HepG2 (cell line): Measurements from ENCODE around the gene PROCR. TPM values are rescaled to one million over a fixed set of nuclear protein-coding genes. Genes with fewer than 3 reads are reported as not detected.
A peak's percentile ranks its signal among the peaks of the same experiment; 100 is the strongest.

Experiments
- ETV6 ChIP-seq: sonication (generic); formaldehyde crosslinking; conservative IDR thresholded peaks from 2 replicates; pipeline ENCODE4 v1.4.0; 2020; ENCODE audit warnings: missing genetic modification reagents
- GATAD2A ChIP-seq: IDR thresholded peaks from 2 replicates; pipeline ENCODE4 v1.6.1; 2016
- JUN ChIP-seq: sonication (generic); formaldehyde crosslinking; IDR thresholded peaks from 2 replicates; pipeline ENCODE4 v1.4.0; 2020; ENCODE audit warnings: mild to moderate bottlenecking, missing genetic modification reagents
- MEF2D ChIP-seq: sonication (generic); formaldehyde crosslinking; IDR thresholded peaks from 2 replicates; pipeline ENCODE4 v1.5.1; 2020; ENCODE audit warnings: mild to moderate bottlenecking, missing genetic modification reagents
- NBN ChIP-seq: fragments of 450-650 bp; conservative IDR thresholded peaks from 2 replicates; pipeline ENCODE4 v1.6.1; 2017
- NFKB2 ChIP-seq: sonication (generic); formaldehyde crosslinking; IDR thresholded peaks from 2 replicates; pipeline ENCODE4 v1.4.0; 2020; ENCODE audit warnings: missing genetic modification reagents, borderline replicate concordance
- POGZ ChIP-seq: sonication (generic); formaldehyde crosslinking; IDR thresholded peaks from 2 replicates; pipeline ENCODE4 v1.4.0; 2020; ENCODE audit warnings: mild to moderate bottlenecking, missing genetic modification reagents
- PTBP1 ChIP-seq: fragments of 200-400 bp; formaldehyde crosslinking; IDR thresholded peaks from 2 replicates; pipeline ENCODE4 v1.6.1; 2018; ENCODE audit warnings: low read length, low read depth; ENCODE audit not compliant: poor library complexity, severe bottlenecking
- SIX4 ChIP-seq: sonication (generic); formaldehyde crosslinking; IDR thresholded peaks from 2 replicates; pipeline ENCODE4 v1.4.0; 2020; ENCODE audit warnings: missing genetic modification reagents
- TEAD2 ChIP-seq: sonication (generic); formaldehyde crosslinking; IDR thresholded peaks from 2 replicates; pipeline ENCODE4 v1.9.0; 2021; ENCODE audit warnings: missing genetic modification reagents
- TGIF2 ChIP-seq: IDR thresholded peaks from 2 replicates; pipeline ENCODE4 v1.6.1; 2016; ENCODE audit warnings: control low read depth, missing compliant biosample characterization
- XBP1 ChIP-seq: sonication (generic); formaldehyde crosslinking; IDR thresholded peaks from 2 replicates; pipeline ENCODE4 v1.5.0; 2020; ENCODE audit warnings: missing genetic modification reagents
- XRCC5 ChIP-seq: fragments of 200-400 bp; formaldehyde crosslinking; optimal IDR thresholded peaks from 2 replicates; pipeline ENCODE3; 2017; ENCODE audit warnings: mild to moderate bottlenecking, low read length
- ZC3H13 ChIP-seq: sonication (generic); formaldehyde crosslinking; IDR thresholded peaks from 2 replicates; pipeline ENCODE4 v1.8.1; 2023; ENCODE audit warnings: mild to moderate bottlenecking, missing genetic modification reagents, moderate library complexity
- ZMYM3 ChIP-seq: sonication (generic); formaldehyde crosslinking; IDR thresholded peaks from 2 replicates; pipeline ENCODE4 v1.5.1; 2020; ENCODE audit warnings: mild to moderate bottlenecking, missing genetic modification reagents
- ZNF12 ChIP-seq: sonication (generic); formaldehyde crosslinking; IDR thresholded peaks from 2 replicates; pipeline ENCODE4 v1.5.0; 2020; ENCODE audit warnings: missing genetic modification reagents
- ZNF337 ChIP-seq: sonication (generic); formaldehyde crosslinking; IDR thresholded peaks from 2 replicates; pipeline ENCODE4 v1.5.1; 2020; ENCODE audit warnings: missing genetic modification reagents, low read depth, mild to moderate bottlenecking, borderline replicate concordance
- ZNF569 ChIP-seq: sonication (generic); formaldehyde crosslinking; IDR thresholded peaks from 2 replicates; pipeline ENCODE4 v1.5.0; 2020; ENCODE audit warnings: mild to moderate bottlenecking, missing genetic modification reagents, moderate library complexity, borderline replicate concordance
- ZNF644 ChIP-seq: IDR thresholded peaks from 2 replicates; pipeline ENCODE4 v1.6.1; 2016; ENCODE audit warnings: low read depth
- ZNF670 ChIP-seq: sonication (generic); formaldehyde crosslinking; IDR thresholded peaks from 2 replicates; pipeline ENCODE4 v1.8.0; 2022; ENCODE audit warnings: mild to moderate bottlenecking, missing genetic modification reagents, borderline replicate concordance
- ZNF720 ChIP-seq: sonication (generic); formaldehyde crosslinking; IDR thresholded peaks from 2 replicates; pipeline ENCODE4 v1.4.0; 2020; ENCODE audit warnings: missing genetic modification reagents
- ZNF766 ChIP-seq: sonication (generic); formaldehyde crosslinking; IDR thresholded peaks from 2 replicates; pipeline ENCODE4 v1.5.0; 2020; ENCODE audit warnings: missing genetic modification reagents, borderline replicate concordance
- ZSCAN9 ChIP-seq: IDR thresholded peaks from 2 replicates; pipeline ENCODE4 v1.6.1; 2016; ENCODE audit warnings: borderline replicate concordance
- polyA plus RNA-seq, 8 experiments: library from polyadenylated mRNA; depleted of rRNA in 3 of 8; stranded (reverse) in 7 of 8; unstranded in 1 of 8; fragments of >200 nt; fragmentation: Illumina TruSeq in 4 of 8; extraction: Trizol in 4 of 8; gene quantifications; 2 replicates each; pipeline versions ENCODE4 v1.2.1 to v1.2.3, GENCODE V29; 2011 to 2016; ENCODE audit warnings: low read depth in 4 of 8, missing spikeins in 1 of 8, mixed read lengths in 1 of 8; ENCODE audit not compliant: insufficient read depth in 1 of 8
- total RNA-seq, 5 experiments: library from RNA; depleted of rRNA; stranded (reverse); fragments of >200 nt; fragmentation: Illumina TruSeq; extraction: Trizol; gene quantifications; 2 replicates each; pipeline ENCODE4 v1.2.3, GENCODE V29; 2016; ENCODE audit warnings: low read depth in 1 of 5
- TF ChIP-seq, protein P1 (sequence below): sonication (generic); formaldehyde crosslinking; IDR thresholded peaks from 2 replicates; pipeline ENCODE4 v1.8.0; 2022; ENCODE audit warnings: missing genetic modification reagents, mild to moderate bottlenecking, inconsistent platforms, borderline replicate concordance
- TF ChIP-seq, protein P2 (sequence below): IDR thresholded peaks from 2 replicates; pipeline ENCODE4 v1.6.1; 2018; ENCODE audit warnings: missing genetic modification reagents
- TF ChIP-seq, protein P3 (sequence below): sonication (generic); formaldehyde crosslinking; IDR thresholded peaks from 2 replicates; pipeline ENCODE4 v1.5.1; 2020; ENCODE audit warnings: missing genetic modification reagents, mild to moderate bottlenecking, borderline replicate concordance
- TF ChIP-seq, protein P4 (sequence below): sonication (generic); formaldehyde crosslinking; IDR thresholded peaks from 2 replicates; pipeline ENCODE4 v1.8.0; 2022; ENCODE audit warnings: missing genetic modification reagents, mild to moderate bottlenecking, moderate library complexity, borderline replicate concordance

PROCR gene
- total and polyA plus RNA-seq, 2 of the 13 experiments (the other 11 are each of a cell fraction or from before 2014, with no cell fraction given) = 1.4 to 1.7 TPM

DNA sequence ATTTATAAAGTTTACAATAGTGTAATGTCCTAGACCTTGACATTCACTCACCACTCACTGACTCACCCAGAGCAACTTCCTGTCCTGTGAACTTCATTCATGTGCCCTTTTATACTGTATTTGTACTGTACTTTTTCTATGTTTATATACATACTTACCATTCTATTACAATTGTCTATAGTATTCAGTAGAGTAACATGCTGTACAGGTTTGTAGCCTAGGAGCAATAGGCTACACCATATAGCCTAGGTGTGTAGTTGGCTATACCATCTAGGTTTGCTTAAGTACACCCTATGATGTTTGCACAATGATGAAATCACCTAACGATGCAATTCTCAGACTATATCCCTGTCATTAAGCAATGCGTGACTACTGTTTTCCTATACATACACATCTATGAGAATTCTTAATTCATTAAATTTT is 42.2 kb upstream of the PROCR start (continued):
- TF ChIP-seq ZNF644 (CRISPR knock-in tag) (peak; percentile 48; the same call in 1 of the 2 replicates), PTBP1 (no peak), ZNF720 (CRISPR knock-in tag) (no peak), ZNF12 (CRISPR knock-in tag) (peak; percentile 56; the same call in 1 of the 2 replicates), TEAD2 (CRISPR knock-in tag) (no peak), JUN (peak; percentile 62; the same call in 1 of the 2 replicates), SIX4 (CRISPR knock-in tag) (no peak), XRCC5 (no peak), ZNF337 (CRISPR knock-in tag) (no peak), POGZ (no peak), TGIF2 (CRISPR knock-in tag) (no peak), XBP1 (CRISPR knock-in tag) (no peak), ETV6 (no peak), ZSCAN9 (CRISPR knock-in tag) (0 out of 2 replicates have a peak, but pooled peaks have one; percentile 24), ZC3H13 (CRISPR knock-in tag) (no peak), ZNF766 (CRISPR knock-in tag) (no peak), NFKB2 (CRISPR knock-in tag) (no peak), MEF2D (CRISPR knock-in tag) (no peak), ZMYM3 (CRISPR knock-in tag) (no peak), NBN (no peak), ZNF569 (no peak), ZNF670 (CRISPR knock-in tag) (no peak), GATAD2A (CRISPR knock-in tag) (peak; percentile 90)
- TF ChIP-seq, protein P1, sequence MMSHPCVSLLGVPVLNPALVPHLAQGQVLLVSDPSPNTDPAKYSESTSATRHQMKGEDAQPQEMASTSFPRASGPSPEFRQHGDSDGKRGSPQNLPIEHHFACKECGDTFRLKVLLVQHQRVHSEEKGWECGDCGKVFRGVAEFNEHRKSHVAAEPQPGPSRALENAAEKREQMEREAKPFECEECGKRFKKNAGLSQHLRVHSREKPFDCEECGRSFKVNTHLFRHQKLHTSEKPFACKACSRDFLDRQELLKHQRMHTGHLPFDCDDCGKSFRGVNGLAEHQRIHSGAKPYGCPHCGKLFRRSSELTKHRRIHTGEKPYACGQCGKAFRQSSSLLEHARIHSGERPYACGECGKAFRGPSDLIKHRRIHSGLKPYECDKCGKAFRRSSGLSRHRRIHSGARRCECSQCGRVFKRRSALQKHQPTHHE (CRISPR knock-in tag) = no peak
- TF ChIP-seq, protein P2, sequence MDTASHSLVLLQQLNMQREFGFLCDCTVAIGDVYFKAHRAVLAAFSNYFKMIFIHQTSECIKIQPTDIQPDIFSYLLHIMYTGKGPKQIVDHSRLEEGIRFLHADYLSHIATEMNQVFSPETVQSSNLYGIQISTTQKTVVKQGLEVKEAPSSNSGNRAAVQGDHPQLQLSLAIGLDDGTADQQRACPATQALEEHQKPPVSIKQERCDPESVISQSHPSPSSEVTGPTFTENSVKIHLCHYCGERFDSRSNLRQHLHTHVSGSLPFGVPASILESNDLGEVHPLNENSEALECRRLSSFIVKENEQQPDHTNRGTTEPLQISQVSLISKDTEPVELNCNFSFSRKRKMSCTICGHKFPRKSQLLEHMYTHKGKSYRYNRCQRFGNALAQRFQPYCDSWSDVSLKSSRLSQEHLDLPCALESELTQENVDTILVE (CRISPR knock-in tag) = no peak
- TF ChIP-seq, protein P3, sequence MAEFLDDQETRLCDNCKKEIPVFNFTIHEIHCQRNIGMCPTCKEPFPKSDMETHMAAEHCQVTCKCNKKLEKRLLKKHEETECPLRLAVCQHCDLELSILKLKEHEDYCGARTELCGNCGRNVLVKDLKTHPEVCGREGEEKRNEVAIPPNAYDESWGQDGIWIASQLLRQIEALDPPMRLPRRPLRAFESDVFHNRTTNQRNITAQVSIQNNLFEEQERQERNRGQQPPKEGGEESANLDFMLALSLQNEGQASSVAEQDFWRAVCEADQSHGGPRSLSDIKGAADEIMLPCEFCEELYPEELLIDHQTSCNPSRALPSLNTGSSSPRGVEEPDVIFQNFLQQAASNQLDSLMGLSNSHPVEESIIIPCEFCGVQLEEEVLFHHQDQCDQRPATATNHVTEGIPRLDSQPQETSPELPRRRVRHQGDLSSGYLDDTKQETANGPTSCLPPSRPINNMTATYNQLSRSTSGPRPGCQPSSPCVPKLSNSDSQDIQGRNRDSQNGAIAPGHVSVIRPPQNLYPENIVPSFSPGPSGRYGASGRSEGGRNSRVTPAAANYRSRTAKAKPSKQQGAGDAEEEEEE (CRISPR knock-in tag) = no peak
- TF ChIP-seq, protein P4, sequence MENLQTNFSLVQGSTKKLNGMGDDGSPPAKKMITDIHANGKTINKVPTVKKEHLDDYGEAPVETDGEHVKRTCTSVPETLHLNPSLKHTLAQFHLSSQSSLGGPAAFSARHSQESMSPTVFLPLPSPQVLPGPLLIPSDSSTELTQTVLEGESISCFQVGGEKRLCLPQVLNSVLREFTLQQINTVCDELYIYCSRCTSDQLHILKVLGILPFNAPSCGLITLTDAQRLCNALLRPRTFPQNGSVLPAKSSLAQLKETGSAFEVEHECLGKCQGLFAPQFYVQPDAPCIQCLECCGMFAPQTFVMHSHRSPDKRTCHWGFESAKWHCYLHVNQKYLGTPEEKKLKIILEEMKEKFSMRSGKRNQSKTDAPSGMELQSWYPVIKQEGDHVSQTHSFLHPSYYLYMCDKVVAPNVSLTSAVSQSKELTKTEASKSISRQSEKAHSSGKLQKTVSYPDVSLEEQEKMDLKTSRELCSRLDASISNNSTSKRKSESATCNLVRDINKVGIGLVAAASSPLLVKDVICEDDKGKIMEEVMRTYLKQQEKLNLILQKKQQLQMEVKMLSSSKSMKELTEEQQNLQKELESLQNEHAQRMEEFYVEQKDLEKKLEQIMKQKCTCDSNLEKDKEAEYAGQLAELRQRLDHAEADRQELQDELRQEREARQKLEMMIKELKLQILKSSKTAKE (CRISPR knock-in tag) = peak; percentile 40; the same call in 1 of the 2 replicates
